Large intestine (tissue), 3 donors: ENCODE results near the gene USP4. TPM values are rescaled to one million over a fixed set of nuclear protein-coding genes. Genes with fewer than 3 reads are reported as not detected.

Experiments
- DNase-seq, 2 donors: peaks; one replicate each; pipeline versions ENCODE4 v3.0.0 to v3.0.0-alpha.2; 2013
- H3K27ac ChIP-seq: one replicate; pipeline ENCODE4 v1.5.1; 2013; ENCODE audit warnings: low read length
- H3K27me3 ChIP-seq: 2 replicates; pipeline ENCODE4 v1.6.1; 2013; ENCODE audit warnings: low read length; ENCODE audit not compliant: control insufficient read depth, insufficient read depth
- H3K36me3 ChIP-seq: 2 replicates; pipeline ENCODE4 v1.6.1; 2013; ENCODE audit warnings: low read length; ENCODE audit not compliant: control insufficient read depth, insufficient read depth
- H3K4me1 ChIP-seq: one replicate; pipeline ENCODE4 v1.6.1; 2013; ENCODE audit warnings: low read length; ENCODE audit not compliant: control insufficient read depth, insufficient read depth
- H3K4me3 ChIP-seq: one replicate; pipeline ENCODE4 v1.5.1; 2013; ENCODE audit warnings: low read length
- H3K9me3 ChIP-seq: one replicate; pipeline ENCODE4 v1.6.1; 2013; ENCODE audit warnings: mild to moderate bottlenecking, low read depth, low read length, moderate library complexity; ENCODE audit not compliant: control insufficient read depth
- WGBS: methylation state at CpG from one replicate; pipeline ENCODE4 v1.1.5; 2013; ENCODE audit warnings: low lambda C conversion rate; ENCODE audit not compliant: insufficient coverage; 5-methylcytosine and 5-hydroxymethylcytosine counted together
- polyA plus RNA-seq: library from polyadenylated mRNA; unstranded; fragments of 120-200 nt; gene quantifications from one replicate; pipeline ENCODE4 v1.2.1, GENCODE V29; 2013

The USP4 gene
- polyA plus RNA-seq, 1 donor: 48.6 TPM

DNA sequence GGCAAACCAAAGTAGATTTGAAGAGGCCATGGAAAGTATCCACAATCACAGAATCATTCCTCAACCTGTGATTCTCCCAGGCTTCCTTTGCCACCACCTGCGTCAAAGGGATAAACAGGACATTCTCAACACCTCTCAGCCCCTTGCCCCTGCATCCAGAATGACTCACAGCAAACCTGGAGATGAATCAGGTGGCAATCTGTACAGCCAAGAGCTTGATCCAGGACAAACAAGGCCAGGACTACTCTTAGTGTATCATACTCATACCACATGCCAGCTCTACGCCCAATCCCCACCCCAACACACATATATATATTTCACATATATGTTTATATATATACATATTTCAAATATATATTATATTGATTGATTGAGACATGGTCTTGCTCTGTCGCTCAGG lies 39.3 kb downstream of the USP4 start:
- Histone ChIP-seq H3K4me1 (no peaks in the 10 kb centered on the region), H3K4me3 (no peak overlapping the region), H3K9me3 (no peaks in the 10 kb centered on the region), H3K27me3 (no peaks in the 10 kb centered on the region), H3K36me3 (peaks cover 75% of the 10 kb centered on the region), H3K27ac (no peak overlapping the region)
- no CpG with 5 or more reads among the region's 3 CpGs for WGBS
- DNase-seq: no peak

DNA sequence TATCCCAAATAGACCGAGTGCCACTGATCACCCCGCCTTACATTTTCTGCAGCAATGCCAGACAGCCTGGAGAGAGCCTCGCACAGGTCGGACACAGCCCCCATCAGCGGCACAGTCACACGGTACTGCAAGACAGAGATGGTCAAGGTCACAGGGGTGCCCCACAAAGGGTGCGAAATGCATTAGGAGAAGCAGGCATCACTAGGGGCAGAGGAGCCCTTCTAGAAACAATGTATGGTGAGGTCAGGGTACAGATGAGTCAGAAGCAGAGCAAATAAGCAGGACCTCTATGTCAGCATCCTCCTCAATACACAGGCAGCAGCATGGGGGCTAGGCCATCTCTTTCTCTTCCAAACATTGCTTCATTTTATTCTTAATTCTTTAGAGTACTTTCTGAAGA lies 41.3 kb downstream of the USP4 start:
- H3K4me1 ChIP-seq: no peaks in the 10 kb centered on the region
- peaks cover 81% of the 10 kb centered on the region for H3K36me3 ChIP-seq
- H3K4me3 ChIP-seq: no peak overlapping the region
- no peak for DNase-seq
- WGBS: 100% methylated on average over 1 of the region's 7 CpGs
- no peaks in the 10 kb centered on the region for H3K27me3 ChIP-seq
- no peak overlapping the region for H3K27ac ChIP-seq
- no peaks in the 10 kb centered on the region for H3K9me3 ChIP-seq

DNA sequence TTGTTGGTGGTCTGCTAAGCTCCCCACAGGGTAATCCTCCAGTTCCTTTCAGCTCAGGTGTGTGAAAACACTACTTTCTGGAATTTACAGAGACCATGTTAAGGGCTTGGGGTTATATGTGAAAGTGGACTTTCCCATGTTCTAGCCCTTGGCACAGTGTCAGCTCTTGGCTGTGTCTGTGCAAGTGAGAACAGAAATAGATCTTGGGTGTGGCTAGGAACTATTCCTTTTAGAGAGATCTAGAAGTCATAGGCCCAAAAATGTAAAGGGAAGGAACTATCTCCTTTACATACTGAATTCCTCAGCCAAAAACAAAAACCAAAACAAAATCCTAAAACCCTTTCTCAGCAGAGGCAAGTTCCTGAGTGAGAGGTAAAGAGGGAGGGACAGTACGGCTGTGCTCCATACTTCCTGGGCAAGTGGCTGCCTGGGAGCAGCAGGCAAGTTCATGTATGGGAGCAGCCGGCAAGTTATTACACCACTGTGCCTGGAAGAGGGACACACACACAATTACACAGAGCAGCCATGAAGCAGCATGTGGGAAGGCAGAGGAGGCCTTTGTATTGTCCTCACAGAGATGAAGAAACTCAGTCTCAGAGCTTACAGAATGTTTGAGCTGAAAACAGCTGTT lies 43.0 kb downstream of the USP4 start:
- Histone ChIP-seq H3K9me3 (no peaks in the 10 kb centered on the region), H3K27ac (no peak overlapping the region), H3K36me3 (peaks cover 82% of the 10 kb centered on the region), H3K27me3 (no peaks in the 10 kb centered on the region), H3K4me1 (no peaks in the 10 kb centered on the region), H3K4me3 (no peak overlapping the region)
- DNase-seq: no peak
- no CpG with 5 or more reads among the region's 2 CpGs for WGBS

DNA sequence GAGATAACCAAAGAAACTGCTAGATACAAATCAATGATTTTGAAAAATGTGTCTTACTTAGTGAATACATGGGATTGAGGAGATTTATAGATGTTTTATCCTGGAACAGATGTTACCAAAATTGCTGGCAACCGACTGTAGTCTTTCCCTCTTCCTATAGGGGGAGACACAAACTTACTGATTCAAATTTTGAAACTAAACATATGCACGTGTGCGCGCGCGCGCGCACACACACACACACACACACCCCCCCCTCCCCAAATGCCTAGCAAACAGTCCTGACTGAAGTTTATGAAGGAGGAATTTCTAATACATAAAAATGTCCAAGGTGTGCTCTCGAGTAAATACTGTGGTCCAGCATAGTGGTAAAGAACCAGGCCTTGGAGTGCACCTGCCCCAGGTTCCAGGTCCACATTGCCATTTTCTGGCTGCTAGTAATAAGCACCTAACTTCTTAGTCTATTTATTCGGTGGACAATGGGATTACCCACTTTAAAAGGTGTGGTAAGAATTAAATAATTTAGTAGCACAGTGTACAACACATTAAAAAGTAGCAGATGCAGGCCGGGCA lies 44.3 kb downstream of the USP4 start:
- no CpG with 5 or more reads among the region's 11 CpGs for WGBS
- H3K36me3 ChIP-seq: peaks cover 83% of the 10 kb centered on the region
- no peaks in the 10 kb centered on the region for H3K27me3 ChIP-seq
- no peaks in the 10 kb centered on the region for H3K4me1 ChIP-seq
- H3K27ac ChIP-seq: no peak overlapping the region
- H3K4me3 ChIP-seq: no peak overlapping the region
- no peaks in the 10 kb centered on the region for H3K9me3 ChIP-seq
- DNase-seq: no peak

DNA sequence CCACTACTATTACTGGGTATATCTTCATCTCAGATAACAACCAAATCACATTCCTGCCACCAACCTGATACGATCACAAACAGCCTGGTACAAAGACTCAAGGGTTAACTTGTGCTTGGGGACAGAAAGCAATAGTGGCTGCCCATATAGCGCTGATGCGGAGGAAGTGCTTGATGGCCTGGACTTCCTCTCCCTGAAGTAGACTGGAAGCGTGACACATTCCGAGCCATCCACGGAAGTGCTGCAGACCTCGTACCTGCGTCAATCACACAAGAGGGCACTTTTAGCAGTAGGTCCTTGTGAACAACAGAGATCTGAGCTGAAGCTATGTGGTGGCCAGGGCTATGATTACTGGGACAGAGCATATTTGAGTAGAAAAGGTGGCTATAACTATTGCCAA lies 45.5 kb downstream of the USP4 start:
- H3K4me1 ChIP-seq: no peaks in the 10 kb centered on the region
- no peaks in the 10 kb centered on the region for H3K9me3 ChIP-seq
- DNase-seq: no peak
- no CpG with 5 or more reads among the region's 8 CpGs for WGBS
- H3K4me3 ChIP-seq: no peak overlapping the region
- no peaks in the 10 kb centered on the region for H3K27me3 ChIP-seq
- H3K36me3 ChIP-seq: peaks cover 82% of the 10 kb centered on the region
- H3K27ac ChIP-seq: no peak overlapping the region

DNA sequence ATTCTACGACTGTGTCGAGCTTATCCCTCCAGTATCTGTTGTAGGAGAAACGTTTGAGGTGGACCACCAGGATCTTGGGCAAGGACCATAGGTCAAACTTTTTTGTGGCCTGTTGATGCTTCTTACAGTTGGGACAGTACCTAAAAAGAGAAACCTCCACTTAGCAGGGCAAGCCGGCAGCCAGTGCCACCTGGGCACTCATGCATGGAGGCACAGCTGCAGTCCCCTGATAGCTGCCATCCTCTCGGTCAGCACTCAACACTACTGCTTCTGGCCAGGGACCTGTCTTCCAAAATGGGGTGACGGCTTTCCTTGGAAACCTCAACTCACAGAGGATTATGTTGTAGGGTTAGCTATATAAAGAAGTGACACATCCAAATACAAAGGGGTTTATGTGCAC lies 55.9 kb downstream of the USP4 start:
- DNase-seq: no peak
- no CpG with 5 or more reads among the region's 6 CpGs for WGBS
- H3K27me3 ChIP-seq: no peaks in the 10 kb centered on the region
- H3K4me3 ChIP-seq: no peak overlapping the region
- no peak overlapping the region for H3K27ac ChIP-seq
- peaks cover 3% of the 10 kb centered on the region for H3K4me1 ChIP-seq
- no peaks in the 10 kb centered on the region for H3K9me3 ChIP-seq
- H3K36me3 ChIP-seq: peaks cover 69% of the 10 kb centered on the region

DNA sequence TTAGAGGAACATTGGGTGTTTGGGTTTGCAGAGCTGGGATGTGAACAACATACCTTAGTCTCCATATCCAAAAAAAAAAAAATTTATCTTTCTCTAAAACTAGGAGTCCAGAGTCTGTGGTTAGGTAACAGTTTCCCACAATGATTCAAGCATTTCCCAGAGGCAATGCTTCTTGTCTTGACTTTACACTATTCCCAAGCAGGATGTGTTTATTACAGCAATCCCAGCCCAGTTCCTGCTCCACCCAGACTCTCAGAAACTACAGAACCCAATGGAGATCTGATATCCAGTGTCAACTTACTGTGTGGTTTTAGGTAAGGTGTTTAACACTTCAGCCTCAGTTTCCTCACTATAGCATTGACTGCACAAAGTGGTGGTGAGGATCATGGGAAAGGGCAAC lies 60.5 kb downstream of the USP4 start:
- Histone ChIP-seq H3K4me1 (peaks cover 11% of the 10 kb centered on the region), H3K27me3 (no peaks in the 10 kb centered on the region), H3K36me3 (peaks cover 40% of the 10 kb centered on the region), H3K4me3 (no peak overlapping the region), H3K9me3 (no peaks in the 10 kb centered on the region), H3K27ac (peak overlapping the region; percentile 70)
- peak in 1 of 2 donors; percentile 65 for DNase-seq

DNA sequence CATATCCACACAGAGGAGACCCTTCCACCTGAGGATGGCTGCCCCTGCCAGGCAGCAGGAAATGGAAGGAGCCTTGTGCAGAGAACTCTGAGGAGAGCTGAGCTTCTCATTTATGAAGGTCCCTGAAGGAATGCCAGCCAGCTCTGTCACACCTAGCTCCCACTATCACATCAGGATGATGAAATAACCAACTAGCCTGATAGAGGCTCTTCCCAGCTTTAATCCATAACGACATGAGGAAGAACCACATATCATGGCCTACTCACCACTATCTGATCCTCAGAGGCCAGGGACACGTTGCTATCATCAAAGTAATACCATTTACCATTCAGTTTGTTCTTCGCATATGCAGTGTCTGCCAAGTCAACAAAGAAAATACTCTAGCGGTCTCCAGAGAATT lies 61.3 kb downstream of the USP4 start:
- peak in 1 of 2 donors; percentile 61 for DNase-seq
- no CpG with 5 or more reads among the region's 4 CpGs for WGBS
- peaks cover 11% of the 10 kb centered on the region for H3K4me1 ChIP-seq
- no peak overlapping the region for H3K4me3 ChIP-seq
- H3K9me3 ChIP-seq: no peaks in the 10 kb centered on the region
- no peaks in the 10 kb centered on the region for H3K27me3 ChIP-seq
- H3K36me3 ChIP-seq: peaks cover 32% of the 10 kb centered on the region
- H3K27ac ChIP-seq: peak overlapping the region; percentile 67

DNA sequence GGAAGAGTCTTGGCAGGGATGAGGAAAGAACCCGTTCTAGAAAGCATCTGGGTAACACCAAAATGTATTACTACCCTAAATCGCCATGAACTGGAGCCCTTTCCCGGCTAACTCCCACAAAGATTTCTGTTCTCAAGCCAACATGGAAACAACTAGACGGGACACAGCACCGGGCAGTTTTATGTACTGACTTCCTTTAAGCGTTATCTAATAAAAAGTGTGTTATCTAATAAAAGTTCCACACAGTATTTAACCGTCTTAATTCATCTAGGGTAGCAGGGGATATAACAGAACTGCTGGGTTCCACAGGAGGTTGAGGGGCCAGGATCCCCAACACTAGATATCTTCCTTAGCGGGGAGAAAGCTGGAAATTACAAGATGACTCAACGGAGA lies 62.5 kb downstream of the USP4 start:
- no CpG with 5 or more reads among the region's 9 CpGs for WGBS
- peak overlapping the region; percentile 43 for H3K4me3 ChIP-seq
- no peaks in the 10 kb centered on the region for H3K9me3 ChIP-seq
- H3K27me3 ChIP-seq: no peaks in the 10 kb centered on the region
- DNase-seq: no peak
- peaks cover 25% of the 10 kb centered on the region for H3K36me3 ChIP-seq
- peaks cover 11% of the 10 kb centered on the region for H3K4me1 ChIP-seq
- H3K27ac ChIP-seq: peak overlapping the region; percentile 67

DNA sequence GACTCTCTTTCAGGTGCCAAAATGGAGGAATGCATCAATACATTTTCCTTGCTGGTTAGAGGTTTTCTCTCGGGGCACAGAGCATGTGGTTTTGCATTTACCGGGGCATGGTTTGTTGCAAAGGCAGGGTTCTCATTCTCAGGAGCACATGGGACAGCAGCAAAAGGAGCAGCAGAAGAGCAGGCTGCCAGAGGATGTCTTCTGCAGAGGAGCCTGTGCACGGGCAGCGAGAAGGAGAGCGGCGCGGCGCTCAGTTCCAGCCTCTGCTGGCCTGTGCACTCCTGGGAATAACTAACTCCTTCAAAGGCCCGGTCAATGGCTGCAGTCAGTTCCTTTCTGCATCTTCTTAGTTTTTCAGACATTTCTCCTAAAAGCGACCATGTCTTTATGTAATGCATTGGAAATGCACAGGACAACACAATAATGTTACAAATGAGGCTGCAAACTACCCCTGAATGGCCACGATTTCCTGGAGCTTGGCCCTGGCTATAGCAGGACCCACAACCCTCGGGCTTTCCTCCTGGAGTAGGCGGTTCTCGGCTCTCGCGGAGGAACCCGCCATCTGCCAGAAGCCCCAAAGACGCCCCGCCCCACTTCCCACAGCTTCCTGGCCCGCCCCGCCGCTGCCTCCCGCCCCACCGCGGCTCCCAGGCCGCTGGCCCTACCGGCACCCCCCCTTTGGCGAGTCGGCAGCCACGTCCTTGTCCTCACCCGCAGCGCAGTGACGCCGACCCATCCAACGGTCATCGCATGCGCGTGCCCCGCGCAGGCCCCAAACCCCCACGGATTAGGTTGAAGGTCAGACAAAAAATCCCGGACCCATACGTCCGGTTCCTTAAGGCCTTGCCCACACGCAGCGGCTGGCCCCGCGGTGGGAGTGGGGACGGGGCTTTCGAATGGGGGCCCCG lies 63.1 kb downstream of the USP4 start, which contains the start of gene C3orf62:
C3orf62 (minus strand) TSS at position 758 of the 908 bp plus-strand sequence; CDS start at position 398, 360 bp downstream.
- WGBS: no CpG with 5 or more reads among the region's 51 CpGs
- Histone ChIP-seq H3K9me3 (no peaks in the 10 kb centered on the region), H3K4me3 (peak within 1 kb of the TSS; percentile 43), H3K4me1 (peaks cover 15% of the 10 kb centered on the region), H3K36me3 (peaks cover 25% of the 10 kb centered on the region), H3K27me3 (no peaks in the 10 kb centered on the region), H3K27ac (peak within 1 kb of the TSS; percentile 67)
- DNase-seq: peak; percentile 58 to 83
